GM18502 (cell line): ENCODE data around the gene MDM1.
A peak's percentile ranks its signal among the peaks of the same experiment; 100 is the strongest.

Experiments used
- ATAC-seq: cut with Tn5 transposase; IDR thresholded peaks from one replicate; pipeline ENCODE4 v1.9.1; 2021; ENCODE audit warnings: mild to moderate bottlenecking; ENCODE audit not compliant: unreplicated experiment, poor library complexity

The MDM1 gene

GRCh38 chr12:68331869-68332727, at the start of gene MDM1:
Gene MDM1, minus strand, starts transcription at chr12:68332362. Its CDS starts 117 bp downstream, at chr12:68332245.
- ATAC-seq = peak; percentile 99

- no peak for ATAC-seq
Measured at GRCh38 chr12:68381476-68382219, 49.5 kb upstream of the MDM1 start.

- ATAC-seq = no peak
Measured at GRCh38 chr12:68378872-68379606, 46.9 kb upstream of the MDM1 start.

GRCh38 chr12:68377881-68378280, 45.7 kb upstream of the MDM1 start:
- ATAC-seq = no peak

GRCh38 chr12:68376901-68377300, 44.7 kb upstream of the MDM1 start:
- ATAC-seq = no peak

- no peak for ATAC-seq
Measured at GRCh38 chr12:68375756-68376695, 43.9 kb upstream of the MDM1 start.

DNA sequence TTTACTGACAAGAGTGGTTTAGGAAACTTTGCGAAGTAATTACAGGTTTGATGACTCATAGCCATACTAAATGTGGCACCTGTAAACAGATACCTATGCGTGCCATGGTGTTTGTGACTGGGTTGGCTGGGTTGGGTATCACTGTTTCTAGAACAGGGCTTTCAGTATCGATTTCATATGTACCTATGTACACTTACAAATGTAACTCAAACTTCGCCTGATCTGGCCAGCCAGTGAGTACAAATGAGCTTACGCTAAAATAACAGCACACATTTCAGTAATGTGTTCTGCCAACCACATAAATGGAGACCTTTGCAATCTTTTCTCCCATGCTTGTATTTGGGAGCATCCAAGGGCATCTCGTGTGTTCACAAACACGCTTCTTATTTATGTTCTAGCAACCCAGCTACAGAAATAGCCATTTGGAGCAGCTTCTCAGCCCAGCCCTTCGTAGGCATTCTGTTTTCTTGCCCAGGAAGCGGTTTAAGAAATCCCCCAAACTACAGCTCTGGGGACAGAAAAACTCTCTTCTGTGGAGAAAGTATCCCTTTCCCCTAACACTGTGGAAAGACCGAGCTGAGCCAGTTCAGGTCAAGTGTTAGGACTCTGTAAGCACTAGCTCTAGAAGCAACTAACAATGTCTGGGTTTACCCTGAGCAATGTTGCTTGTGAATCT, 42.3 kb upstream of the MDM1 start:
- ATAC-seq = peak; percentile 97

DNA sequence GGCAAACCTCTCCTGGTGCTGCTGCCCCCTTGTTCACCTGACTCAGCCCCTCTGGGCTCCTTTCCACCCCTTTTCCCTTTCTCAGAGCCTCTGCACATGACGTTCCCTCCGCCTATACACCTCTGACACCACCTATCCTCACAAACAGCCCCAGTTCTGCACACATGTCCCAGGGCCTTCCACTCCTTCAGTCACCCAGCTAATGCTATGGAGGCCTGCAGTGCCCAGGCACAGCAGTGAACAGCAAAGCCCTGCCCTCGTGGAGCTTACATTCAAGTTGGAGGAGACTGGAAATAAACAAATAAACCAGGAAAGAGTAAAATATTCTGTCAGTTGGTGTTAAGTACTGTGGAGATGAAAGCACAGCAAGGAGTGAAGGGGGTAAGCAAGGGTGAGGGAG, 38.5 kb upstream of the MDM1 start:
- ATAC-seq = no peak

DNA sequence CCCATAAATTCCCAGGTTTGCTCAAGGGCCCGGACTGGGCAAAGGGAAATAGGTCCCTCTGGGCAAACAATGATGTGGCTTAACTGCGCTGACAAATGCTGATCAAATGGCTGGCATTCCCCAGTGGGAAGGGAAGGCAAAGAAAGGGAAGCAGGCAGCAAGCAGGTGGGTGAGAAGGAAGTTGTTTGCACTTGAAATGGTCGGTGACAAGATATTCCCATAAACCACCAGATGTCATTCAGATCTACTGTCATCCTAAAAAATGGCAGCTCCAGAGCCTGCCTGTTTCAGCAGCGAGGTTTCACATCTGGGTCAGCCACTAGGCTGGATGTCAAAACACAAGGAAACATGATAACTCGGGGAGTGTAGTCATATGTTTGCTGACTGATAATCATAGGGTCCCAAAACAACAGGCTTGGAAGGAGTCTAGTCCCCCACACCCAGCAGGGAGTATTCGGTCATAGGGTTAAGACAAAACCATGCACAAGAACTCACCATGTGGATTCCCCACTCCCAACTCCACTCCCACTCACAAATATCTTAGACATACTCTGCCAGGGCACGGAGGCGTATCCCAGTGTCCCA, 37.9 kb upstream of the MDM1 start:
- no peak for ATAC-seq

DNA sequence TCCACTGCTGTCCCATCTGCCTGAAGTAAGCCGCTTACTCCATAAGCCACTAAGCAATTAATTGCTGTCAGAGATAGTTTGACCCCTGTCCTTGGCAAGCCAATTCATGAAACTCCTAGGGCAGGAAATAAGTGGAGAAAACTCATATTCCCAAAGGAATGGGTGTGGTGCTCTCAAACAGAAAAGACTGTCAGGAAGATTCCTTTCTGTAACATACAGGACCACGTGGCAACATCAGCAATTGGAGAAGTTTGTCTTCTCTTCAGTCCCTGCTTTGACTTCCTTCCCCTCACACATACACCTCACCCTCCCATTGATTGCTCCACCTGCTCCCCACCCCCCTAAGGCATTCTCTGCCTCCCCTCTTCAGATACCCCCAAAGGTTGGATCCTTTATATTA, 36.2 kb upstream of the MDM1 start:
- ATAC-seq = no peak

DNA sequence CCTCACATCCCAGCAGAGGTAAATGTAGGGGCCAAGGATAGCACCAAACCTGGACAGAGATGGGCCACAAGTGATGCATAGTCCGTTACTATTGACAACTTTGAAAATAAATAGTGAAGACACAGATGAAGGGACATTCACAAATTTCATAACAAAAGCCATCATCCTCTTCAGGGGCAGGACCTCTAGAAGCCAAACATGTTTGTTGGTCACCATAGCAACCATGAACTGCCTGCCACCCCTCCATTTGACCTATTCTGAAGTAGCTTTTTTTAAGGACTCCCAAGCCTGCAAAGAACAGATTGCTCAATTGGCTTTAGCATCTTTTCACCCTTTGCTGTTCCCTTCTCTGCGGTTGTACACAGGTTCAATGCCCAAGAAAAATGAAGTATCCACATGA, 35.7 kb upstream of the MDM1 start:
- no peak for ATAC-seq

- no peak for ATAC-seq
Measured at GRCh38 chr12:68367116-68367515, 35.0 kb upstream of the MDM1 start.

- peak; percentile 90 for ATAC-seq
Measured at GRCh38 chr12:68364893-68365725, 32.9 kb upstream of the MDM1 start.

DNA sequence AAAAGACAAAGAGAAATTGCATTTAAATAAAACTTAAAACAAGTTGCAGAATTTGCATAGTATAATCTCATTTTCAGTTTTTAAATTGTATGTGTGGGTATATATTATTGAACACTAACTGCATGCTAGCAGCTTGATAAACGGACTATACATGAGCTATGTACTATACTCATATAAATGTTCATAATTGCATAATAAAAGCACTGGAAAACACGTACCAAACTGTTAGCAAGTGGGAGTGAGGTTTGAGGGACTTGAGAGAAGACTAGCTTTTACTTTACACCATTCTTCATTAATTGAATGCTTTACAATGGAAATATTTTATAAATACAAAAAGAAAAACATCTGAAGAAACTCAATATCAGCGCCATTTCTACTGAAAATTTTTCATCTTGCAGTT, 32.2 kb upstream of the MDM1 start:
- no peak for ATAC-seq

- ATAC-seq = no peak
Measured at GRCh38 chr12:68361953-68362352, 29.8 kb upstream of the MDM1 start.

DNA sequence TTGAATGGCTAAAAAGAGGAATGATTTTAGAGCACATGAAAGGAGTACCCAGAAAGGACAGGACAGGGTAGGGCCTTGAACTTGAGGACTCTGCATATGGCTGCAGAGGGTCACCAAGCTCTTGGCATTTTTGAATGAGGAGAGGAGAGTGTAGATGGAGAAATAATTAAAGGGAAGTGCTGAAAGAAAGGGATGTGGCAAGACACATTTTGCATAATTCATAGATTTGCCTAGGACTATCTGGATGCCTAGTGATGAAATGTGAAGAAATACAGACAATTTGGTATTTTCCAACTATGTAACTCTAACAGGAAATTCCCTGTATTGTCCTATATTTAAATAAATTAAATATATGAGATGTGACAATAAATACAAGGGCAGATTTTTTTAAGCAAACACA, 27.5 kb upstream of the MDM1 start:
- peak; percentile 13 for ATAC-seq

DNA sequence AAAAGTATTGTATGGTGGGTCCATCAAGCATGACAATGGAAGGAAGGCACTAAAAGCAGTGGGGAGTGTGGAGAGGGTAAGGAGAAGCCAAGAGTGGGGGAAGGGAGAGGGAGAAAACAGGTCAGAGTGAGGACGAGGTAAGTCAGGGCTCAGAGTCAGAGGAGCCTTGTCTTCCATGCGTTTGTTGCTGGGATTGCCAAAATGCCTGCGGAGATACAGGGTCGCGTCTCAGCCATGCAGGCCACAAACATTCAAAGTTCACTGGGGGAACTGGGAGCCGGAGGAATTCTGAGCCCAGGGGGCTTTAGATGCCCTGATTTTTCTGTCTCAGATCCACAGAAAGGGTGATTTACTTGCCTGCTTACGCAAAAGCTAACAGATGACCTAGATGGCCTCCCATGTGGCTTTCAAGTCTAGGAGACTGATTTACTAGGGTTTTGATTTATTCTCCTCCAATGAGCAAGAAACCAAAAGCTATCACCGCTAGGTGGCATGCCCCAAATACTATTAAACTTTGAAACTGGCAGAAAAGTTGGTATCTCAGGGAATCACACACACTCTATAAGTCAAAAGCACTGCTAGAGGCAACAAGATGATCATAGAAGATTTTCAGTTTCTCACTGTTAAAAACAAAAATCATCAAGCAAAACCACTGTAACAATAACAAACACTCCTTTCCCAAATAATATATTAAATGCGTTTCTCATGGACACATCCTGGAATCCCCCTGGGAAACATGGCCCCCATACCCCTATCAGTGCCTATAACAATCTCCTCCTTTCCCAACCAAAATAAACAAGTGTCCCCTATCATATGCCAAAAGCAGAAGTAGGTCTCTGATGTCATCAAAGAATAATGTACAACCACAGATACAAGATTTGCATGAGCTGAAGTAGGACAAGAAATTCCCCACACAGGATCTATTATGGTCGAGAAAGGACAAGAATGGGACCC, 26.6 kb upstream of the MDM1 start:
- peak; percentile 92 for ATAC-seq
